Measurements from ENCODE around the gene RPS17. TPM values are rescaled to one million over a fixed set of nuclear protein-coding genes. Genes with fewer than 3 reads are reported as not detected.
"Not testable (repeated sequence)": the region's sequence is repeated elsewhere in the genome, so short reads cannot be mapped to it uniquely, and the experiment has no call there.

Gene RPS17
- total RNA-seq, 1 donor from 2014 or later: 1,176 TPM

DNA sequence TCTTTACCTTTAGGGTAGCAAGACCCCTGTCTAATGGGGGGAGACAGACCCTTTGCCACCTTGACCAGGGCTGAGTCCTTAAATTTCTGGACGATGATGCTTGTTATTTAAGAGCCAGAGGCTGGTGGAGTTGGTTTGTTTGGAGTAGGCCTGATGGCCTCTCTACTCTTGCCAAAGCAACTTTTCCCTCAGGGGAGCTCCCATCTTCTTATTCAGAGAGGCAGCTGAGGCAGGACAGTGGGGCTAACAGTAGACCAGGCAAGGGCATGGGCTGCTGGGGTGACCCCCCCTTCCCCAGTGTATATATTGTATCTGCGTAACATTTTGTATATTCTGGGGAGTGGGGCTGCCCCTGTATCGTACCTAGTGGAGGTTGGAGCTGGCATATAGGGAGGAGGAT is 10.3 kb downstream of the RPS17 start:
- Histone ChIP-seq H3K27me3 (no peaks in the 10 kb centered on the region), H3K9me3 (no peaks in the 10 kb centered on the region), H3K4me1 (no peaks in the 10 kb centered on the region), H3K36me3 (peaks cover 7% of the 10 kb centered on the region), H3K4me3 (no peak overlapping the region), H3K27ac (no peak overlapping the region)
- TF ChIP-seq, protein P1, sequence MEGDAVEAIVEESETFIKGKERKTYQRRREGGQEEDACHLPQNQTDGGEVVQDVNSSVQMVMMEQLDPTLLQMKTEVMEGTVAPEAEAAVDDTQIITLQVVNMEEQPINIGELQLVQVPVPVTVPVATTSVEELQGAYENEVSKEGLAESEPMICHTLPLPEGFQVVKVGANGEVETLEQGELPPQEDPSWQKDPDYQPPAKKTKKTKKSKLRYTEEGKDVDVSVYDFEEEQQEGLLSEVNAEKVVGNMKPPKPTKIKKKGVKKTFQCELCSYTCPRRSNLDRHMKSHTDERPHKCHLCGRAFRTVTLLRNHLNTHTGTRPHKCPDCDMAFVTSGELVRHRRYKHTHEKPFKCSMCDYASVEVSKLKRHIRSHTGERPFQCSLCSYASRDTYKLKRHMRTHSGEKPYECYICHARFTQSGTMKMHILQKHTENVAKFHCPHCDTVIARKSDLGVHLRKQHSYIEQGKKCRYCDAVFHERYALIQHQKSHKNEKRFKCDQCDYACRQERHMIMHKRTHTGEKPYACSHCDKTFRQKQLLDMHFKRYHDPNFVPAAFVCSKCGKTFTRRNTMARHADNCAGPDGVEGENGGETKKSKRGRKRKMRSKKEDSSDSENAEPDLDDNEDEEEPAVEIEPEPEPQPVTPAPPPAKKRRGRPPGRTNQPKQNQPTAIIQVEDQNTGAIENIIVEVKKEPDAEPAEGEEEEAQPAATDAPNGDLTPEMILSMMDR (IDR thresholded peaks at IDR 0.05): no peak
- intact Hi-C loops (cut with DNase I): no loop called here
- ATAC-seq (no peak), DNase-seq (no peak)

DNA sequence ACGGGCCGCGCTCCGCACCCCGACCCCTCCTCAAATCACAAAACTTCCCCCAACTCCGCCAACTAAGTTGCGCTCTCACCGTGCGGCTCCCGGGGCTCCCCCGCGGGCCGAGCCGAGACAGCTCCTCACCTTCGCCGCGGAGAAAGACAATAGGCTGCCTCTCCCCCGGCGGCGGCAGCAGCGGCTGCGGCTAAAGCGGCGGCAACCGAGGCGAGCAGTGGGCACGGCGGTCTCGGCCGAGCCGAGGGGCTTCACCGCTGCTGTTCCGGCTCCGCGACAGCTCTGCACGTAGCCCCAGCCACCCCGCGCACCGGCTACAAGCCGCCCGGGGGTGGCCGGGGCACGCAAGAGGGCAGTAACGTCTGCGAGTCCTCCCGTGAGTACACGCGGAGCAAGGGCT is 26.7 kb downstream of the RPS17 start:
- ATAC-seq; H3K27me3 ChIP-seq; intact Hi-C loops (cut with DNase I); H3K27ac ChIP-seq; DNase-seq; H3K36me3 ChIP-seq; H3K4me1 ChIP-seq; H3K9me3 ChIP-seq: not testable (repeated sequence)
- peak overlapping the region; percentile 36 for H3K4me3 ChIP-seq

DNA sequence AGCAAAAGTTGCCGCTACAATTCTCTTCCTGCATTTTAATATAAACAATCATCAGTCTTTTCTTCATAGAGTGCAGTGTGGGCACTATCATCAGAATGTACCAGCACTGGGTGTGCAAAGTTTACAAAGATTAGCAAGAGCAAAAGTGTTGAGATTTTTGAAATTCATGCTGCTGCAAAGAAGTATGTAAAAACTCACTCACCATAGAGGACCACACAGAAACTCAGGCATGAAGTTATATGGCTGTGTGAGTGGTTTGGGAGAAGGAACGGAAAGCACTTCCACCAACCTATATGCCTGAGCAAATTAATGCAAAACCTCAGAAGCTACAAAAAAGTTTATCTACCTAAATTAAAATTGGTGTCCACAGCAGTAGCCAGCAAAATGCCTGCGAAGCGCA is 32.6 kb downstream of the RPS17 start:
- H3K27me3 ChIP-seq; ATAC-seq; intact Hi-C loops (cut with DNase I); H3K36me3 ChIP-seq; H3K4me1 ChIP-seq; H3K27ac ChIP-seq; H3K4me3 ChIP-seq; DNase-seq; H3K9me3 ChIP-seq: not testable (repeated sequence)

DNA sequence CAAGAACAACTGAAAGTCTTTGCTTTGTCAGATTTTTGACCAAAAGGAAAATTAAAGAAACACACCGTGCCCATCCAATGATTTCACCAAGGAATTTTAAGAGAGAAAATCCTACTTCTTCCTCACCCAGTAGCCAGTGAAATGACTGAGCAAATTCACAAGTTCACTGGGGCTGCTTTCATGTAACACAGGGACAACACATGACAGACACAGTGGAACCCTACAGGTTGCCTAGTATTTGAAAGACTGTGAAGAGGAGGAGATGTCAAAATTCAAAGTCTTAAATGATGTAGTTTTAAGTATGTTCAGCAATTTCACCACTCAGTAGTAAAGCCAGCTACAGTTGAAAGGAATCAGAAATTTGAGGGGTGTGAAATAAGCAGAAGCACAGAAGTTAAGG is 33.2 kb downstream of the RPS17 start:
- H3K27ac ChIP-seq; H3K4me3 ChIP-seq; intact Hi-C loops (cut with DNase I); H3K27me3 ChIP-seq; H3K4me1 ChIP-seq; ATAC-seq; H3K9me3 ChIP-seq; H3K36me3 ChIP-seq; DNase-seq: not testable (repeated sequence)

DNA sequence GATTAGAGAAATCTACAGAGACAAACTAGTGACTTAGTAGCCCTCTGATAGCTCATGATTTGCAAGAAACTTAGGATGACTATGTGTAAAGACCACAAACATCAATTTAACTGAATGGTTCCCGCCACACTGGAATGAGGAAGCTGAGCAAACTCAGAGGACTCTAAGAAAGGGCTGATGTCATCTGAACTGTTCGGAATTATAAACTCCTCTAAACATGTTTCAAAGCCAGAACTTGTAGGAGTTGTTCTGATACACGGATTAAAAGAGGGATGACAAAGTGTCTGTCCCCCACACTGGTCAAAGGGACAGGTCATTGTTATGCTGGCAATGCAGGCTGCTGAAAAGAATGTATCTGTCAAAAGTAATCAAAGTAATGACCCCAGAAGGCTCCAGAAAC is 34.4 kb downstream of the RPS17 start:
- H3K36me3 ChIP-seq; H3K9me3 ChIP-seq; H3K4me3 ChIP-seq; H3K27me3 ChIP-seq; H3K27ac ChIP-seq; DNase-seq; H3K4me1 ChIP-seq; intact Hi-C loops (cut with DNase I): not testable (repeated sequence)
- peak; percentile 44 for ATAC-seq

DNA sequence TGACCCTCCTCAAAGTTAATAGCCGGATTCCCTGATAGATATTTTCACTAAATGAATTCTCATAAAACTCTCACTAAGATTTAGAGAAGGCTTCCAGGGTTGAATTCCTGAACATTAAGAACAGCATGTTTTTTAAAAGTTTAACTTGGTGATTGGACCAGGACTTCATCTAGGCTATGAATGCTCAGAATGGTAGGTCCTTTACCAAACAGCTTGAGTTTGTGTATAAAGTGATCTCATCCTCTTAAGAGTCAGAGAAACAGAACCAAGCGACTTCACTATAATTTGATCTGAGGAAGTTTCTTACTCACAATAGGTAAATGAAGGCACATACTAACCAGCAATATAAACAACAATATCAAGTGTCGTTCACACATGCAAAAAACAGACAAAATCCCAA is 36.2 kb downstream of the RPS17 start:
- ATAC-seq: peak; percentile 54
- H3K4me1 ChIP-seq; intact Hi-C loops (cut with DNase I): not testable (repeated sequence)

DNA sequence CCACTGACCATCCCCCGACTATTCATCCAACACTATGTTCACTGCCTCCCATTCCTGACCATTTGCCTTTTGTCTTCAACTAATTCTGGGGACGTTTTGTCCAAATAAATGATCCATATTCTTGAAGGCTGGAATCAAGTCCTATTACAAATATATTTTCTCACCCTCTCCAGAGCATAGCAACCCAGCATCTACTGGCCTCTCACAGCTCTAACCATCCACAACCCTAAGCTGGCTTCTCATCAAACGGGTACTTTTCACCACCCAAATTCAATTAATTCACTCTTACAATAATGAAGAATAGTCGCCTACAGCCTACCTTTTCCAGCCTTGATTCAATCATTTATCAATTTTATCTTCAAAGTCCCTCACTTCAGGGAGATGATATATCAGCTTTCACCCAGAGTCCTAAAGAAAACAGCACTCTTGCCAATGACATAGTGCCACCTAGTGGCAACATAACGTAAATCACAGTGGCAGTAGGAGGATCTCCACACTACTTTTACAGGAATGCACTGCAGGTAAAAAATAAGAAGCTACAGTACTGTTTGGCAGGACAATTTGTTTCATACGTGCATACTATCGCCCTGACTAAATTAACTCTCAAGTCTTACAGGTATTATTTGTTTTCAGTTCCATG is 37.4 kb downstream of the RPS17 start:
- H3K4me3 ChIP-seq; H3K9me3 ChIP-seq; H3K27me3 ChIP-seq; intact Hi-C loops (cut with DNase I); DNase-seq; H3K27ac ChIP-seq; H3K4me1 ChIP-seq; H3K36me3 ChIP-seq: not testable (repeated sequence)
- TF ChIP-seq, protein P1 (IDR thresholded peaks at IDR 0.05): peak; percentile 41
- peak; percentile 93 for ATAC-seq

More for the DNA sequence above, 36.2 kb downstream of the RPS17 start:
- H3K4me3 ChIP-seq, H3K36me3 ChIP-seq, DNase-seq, H3K27me3 ChIP-seq, H3K27ac ChIP-seq, H3K9me3 ChIP-seq: not testable (repeated sequence)

DNA sequence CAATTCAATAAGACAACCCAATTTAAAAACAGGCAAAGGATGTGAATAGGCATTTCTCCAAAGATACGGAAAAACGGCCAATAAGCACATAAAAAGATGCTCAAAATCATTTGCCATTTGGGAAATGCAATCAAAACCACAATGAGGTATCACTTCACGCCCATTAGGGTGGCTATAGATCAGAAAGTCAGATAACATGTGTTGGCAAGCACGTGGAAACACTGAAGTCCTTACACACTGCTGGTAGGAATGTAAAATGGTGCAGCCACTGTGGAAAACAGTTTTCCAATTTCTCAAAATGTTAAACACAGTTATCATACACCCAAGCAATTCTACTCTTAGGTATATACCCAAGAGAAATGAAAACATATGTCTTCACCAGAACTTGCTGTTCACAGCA is 39.5 kb downstream of the RPS17 start:
- H3K36me3 ChIP-seq; ATAC-seq; H3K4me3 ChIP-seq; H3K27ac ChIP-seq; DNase-seq; H3K27me3 ChIP-seq; H3K4me1 ChIP-seq; intact Hi-C loops (cut with DNase I); H3K9me3 ChIP-seq: not testable (repeated sequence)

DNA sequence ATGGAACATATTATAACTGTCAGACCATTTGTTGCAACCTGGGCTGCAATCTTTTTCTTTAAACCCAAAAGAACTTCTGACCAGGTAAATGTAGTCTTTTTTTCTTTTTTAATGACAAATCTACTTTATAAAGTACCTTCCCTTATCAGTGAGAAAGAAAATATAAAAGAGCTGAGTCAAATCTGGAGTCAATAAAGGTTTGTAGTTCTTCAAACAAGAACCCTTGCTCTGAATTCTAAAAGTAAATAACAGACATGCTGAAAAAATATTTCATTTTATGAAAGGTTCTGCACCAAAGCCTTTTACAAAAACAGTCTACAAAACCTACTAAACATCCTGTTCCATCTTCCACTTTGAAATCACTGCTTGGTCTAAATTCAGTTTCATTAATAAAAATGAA is 42.3 kb downstream of the RPS17 start:
- ATAC-seq; H3K4me1 ChIP-seq; H3K9me3 ChIP-seq; H3K27me3 ChIP-seq; H3K36me3 ChIP-seq; H3K27ac ChIP-seq; H3K4me3 ChIP-seq; DNase-seq; intact Hi-C loops (cut with DNase I): not testable (repeated sequence)

DNA sequence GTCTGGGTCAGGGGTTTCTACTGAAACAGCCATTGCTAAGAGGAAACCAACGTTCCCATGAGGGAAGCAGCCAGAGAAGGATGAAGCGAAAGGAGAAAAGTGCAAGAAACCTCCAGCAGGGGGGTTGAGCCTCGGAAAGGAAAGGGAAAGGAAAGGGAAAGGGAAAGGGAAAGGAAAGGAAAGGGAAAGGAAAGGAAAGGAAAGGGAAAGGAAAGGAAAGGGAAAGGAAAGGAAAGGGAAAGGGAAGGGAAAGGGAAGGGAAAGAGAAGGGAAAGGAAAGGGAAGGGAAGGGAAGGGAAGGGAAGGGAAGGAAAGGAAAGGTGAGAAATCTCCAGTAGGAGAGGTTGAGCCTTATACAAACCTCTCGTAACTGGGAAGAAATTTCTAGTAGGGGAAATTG is 52.0 kb downstream of the RPS17 start:
- H3K4me1 ChIP-seq; H3K27ac ChIP-seq; H3K36me3 ChIP-seq; intact Hi-C loops (cut with DNase I); ATAC-seq; DNase-seq; H3K4me3 ChIP-seq; H3K27me3 ChIP-seq; H3K9me3 ChIP-seq: not testable (repeated sequence)

DNA sequence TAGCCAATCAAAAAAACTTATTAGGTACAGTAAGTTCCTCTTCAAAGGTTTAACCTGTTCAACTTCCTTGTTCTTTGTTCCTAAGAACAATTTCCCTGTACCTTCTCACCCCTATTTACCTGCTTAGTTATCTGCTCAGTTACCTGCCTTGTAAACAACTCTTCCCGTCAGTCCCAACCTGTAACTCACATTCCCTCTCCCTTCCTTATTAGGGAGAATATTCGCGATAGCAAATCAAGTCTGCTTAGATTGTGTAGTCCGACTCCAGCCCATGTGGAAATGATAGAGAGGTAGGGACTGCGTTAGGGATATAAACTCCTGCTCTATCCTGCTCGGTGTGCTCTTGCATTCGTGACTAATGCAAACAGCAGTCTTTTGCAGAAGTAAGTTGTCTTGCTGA is 53.2 kb downstream of the RPS17 start:
- DNase-seq; ATAC-seq; intact Hi-C loops (cut with DNase I); H3K36me3 ChIP-seq; H3K27ac ChIP-seq; H3K27me3 ChIP-seq; H3K4me3 ChIP-seq; H3K4me1 ChIP-seq; H3K9me3 ChIP-seq: not testable (repeated sequence)

All from upper lobe of right lung (tissue), 1 donor.